ENCODE data around the gene ZNF735.
"Not testable (repeated sequence)": the region's sequence is repeated elsewhere in the genome, so short reads cannot be mapped to it uniquely, and the experiment has no call there.

The ZNF735 gene

DNA sequence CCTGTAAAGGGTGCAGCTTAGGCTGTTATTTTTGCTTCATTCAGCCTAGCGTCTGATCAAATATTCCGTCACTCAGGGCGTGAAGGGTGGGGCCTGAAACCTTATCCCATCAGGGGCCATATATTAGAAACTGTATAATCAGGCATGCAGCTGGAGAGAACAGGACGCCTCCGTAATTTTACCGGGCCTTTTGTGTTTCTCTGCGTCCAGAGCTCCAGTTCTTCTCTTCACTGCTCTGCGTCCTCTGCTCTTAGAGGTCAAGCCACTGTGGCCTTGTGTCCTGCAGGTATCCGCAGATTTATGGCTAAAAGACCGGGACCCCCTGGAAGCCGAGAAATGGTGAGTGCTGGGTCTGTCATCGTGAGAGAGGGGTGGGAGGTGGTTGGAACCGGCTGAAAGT lies at the start of gene ZNF735:
Gene ZNF735 (plus strand): TSS at position 301 of the 400 bp plus-strand sequence. CDS start 0 bp downstream, at position 301.
- no peak for DNase-seq (ENCODE audit: extremely low read depth in 1 of 2, low read depth in 1 of 2)

DNA sequence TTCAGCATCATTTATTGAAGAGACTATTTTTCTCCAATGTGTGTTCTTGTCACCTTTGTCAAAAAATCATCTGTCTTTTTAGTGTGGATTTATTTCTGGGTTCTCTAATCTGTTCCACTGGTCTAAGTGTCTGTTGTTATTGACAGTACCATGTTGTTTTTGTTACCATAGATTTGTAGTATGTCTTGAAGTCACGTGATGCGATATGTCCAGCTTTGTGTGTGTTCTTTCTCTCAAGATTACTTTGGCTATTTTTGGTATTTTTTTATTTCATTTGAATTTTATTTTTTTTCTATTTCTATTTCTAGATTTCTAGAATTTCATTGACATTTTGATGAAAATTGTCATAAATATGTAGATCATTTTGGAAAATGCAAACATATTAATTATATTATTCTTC lies 36.0 kb upstream of the ZNF735 start:
- DNase-seq (ENCODE audit: extremely low read depth in 1 of 2, low read depth in 1 of 2) = not testable (repeated sequence)

DNA sequence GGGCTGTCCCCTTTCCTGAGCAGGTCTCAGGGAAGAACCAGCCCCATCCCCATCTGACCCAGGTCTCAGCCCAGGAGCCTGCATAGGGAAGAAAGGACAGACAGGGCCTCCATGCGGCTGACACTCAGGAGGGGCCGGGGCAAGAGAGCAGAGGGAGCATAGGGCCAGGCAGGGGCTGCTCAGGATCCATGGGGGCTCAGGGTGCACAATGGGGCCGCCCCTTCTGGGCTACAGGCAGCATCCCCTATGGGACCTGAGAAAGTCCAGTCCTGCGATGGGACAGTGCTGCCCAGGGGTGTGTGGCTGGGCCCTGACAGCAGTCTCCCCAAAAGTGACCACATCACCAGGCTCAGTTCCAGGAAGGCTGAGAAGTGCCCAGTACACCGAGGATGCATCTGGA lies 32.7 kb upstream of the ZNF735 start:
- no peak for DNase-seq (ENCODE audit: extremely low read depth in 1 of 2, low read depth in 1 of 2)

DNA sequence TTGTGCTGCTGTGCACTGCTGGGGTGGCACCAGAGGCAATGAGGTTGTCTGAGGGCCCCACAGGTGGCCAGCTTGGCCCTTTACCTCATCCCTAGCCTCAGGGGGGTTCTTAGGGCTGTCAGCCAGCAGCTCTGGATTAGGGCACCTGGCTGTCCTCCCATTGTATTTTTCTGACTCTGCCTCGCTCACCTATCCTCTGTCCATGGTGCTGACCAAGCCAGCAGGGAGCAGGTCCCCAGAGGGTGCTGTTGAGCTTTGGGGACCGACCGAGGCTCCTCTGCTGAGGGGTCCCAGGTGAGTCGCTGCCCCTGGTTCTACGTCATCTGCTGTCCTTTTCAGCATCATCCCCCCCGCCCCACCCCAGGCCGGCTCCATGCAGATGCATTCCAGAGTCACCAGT lies 32.1 kb upstream of the ZNF735 start:
- DNase-seq (ENCODE audit: extremely low read depth in 1 of 2, low read depth in 1 of 2) = no peak

DNA sequence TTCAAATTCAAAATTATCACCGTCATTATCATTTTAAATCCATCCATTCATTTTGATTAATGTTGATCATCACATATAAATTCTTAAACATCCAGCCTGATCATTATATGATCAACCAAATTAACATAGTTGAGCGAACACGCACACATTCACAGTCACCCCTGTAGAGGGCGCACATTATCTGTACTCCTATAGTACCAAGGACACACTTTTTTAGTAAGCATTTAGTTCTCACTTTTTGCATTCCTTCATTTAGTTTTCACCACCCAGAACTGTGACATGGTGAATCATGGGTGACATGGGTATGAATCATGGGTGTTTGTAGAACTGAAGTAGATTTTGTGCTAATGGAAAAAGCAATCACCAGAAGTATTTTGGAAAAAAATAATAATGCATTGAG lies 26.0 kb upstream of the ZNF735 start:
- no peak for DNase-seq (ENCODE audit: extremely low read depth in 1 of 2, low read depth in 1 of 2)

DNA sequence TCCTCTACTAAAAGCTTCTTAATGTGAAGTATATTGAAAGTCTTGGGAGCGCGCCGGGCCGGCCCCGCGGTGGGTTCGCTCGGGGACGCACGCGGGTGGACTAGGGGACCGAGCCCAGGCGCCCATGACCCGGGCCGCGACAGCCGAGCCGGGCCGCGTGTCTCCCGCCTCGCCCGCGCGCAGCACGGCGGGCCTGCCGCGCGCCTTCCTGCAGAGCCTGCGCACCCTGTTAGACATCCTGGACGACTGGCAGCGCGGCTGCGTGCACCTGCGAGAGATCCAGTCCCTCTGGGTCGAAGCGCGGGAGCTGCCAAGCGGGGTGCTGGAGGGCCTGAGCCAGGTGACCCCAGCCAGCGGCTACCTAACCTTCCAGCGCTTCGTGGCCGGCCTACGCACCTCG lies 25.4 kb upstream of the ZNF735 start:
- no peak for DNase-seq (ENCODE audit: extremely low read depth in 1 of 2, low read depth in 1 of 2)

DNA sequence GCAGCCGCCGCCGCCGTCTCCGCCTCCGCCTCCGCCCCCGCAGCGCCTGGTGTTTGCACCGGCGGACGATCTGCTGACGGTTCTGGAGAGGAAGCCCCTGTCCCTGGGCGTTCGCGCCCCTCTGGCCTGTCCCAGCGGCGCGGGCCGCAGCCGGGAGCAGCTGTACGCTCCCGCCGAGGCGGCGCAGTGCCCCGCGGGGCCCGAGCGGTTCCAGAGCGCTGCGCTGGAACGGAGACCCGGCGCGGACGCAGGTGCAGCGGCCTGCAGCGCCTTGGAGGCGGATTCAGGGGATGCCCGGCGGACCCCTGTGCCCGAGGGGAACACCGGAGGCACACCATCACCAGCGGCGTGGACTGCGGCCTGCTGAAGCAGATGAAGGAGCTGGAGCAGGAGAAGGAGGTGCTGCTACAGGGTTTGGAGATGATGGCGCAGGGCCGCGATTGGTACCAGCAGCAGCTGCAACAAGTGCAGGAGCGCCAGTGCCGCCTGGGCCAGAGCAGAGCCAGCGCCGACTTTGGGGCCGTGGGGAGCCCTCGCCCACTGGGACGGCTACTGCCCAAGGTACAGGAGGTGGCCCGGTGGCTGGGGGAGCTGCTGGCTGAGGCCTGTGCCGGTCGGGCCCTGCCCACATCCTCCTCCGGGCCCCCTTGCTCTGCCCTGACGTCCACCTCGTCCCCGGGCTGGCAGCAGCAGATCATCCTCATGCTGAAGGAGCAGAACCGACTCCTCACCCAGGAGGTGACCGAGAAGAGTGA lies 24.8 kb upstream of the ZNF735 start:
- DNase-seq (ENCODE audit: extremely low read depth in 1 of 2, low read depth in 1 of 2) = no peak

DNA sequence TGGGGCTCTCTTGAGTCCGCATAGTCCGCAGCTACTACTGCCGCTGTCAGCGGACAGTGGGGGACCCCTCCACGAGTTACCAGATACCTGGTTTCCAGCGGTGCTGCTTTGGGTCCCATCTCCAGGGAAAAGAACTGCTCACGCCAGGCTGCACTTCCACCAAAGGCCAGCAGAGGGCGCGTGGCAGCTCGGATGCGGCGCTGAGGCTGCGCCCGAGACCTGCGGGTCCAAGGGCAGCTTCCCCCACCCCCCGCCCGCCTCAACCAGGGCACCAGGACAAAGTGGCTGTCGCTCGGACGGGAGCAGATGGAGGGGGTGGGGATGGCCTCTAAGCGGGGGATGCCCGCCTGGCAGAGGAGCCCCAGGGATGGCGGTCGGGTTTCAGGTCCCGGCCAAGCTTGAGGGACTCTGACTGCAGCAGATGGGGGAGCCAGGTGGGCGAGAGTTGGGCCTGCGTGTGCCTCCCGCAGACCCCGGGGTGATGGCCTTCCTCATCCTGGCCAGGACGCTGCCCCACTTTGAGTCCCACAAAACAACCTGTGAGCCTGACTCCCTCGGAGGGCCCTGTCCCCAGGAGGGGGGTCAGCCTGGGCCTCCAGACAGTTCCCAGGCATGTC lies 23.8 kb upstream of the ZNF735 start:
- peak in 1 of 2 donors; percentile 19 for DNase-seq (ENCODE audit: extremely low read depth in 1 of 2, low read depth in 1 of 2)

DNA sequence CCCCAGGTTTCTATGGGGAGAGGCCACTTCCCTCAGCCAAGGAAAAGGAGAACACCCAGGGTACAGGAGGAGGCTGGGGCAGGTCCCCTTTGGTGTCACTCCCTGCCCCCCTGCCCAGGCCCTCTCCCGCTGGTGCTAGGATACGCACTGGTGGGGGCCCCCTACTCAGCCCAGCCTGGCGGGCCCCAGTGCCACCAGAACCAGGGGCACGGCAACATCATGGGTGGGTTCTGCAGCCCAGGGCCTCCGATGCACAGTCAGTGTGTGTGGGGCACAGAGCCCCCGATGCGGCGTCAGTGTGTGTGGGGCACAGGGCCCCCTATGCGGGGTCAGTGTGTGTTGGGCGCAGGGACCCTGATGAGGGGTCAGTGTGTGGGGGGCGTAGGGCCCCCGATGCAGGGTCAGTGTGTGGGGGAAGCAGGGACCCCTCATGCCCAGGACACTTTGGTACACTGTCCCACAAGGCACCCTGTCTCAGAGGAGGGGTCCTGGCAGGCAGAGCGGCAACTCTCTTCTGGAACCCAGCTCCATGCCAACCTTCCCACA lies 23.1 kb upstream of the ZNF735 start:
- no peak for DNase-seq (ENCODE audit: extremely low read depth in 1 of 2, low read depth in 1 of 2)

DNA sequence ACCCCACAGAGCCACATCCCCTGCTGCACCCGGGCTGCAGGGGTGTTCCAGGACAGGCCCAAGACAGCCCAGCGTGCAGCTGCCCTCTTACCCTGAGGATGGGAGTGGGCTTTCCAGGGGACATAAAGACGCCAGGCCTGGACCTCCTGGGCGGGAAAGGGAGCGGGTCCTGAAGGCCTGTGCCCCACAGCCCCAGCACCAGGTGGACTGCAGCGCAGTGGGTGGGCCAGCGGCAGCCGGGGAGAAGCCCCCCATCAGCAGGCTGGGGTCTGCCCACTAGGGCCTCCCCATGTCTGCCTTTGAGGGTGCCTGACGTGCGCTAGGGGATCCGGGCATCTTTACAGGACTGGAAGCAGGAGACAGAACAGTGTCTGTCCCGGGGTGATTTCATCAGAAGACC lies 22.6 kb upstream of the ZNF735 start:
- DNase-seq (ENCODE audit: extremely low read depth in 1 of 2, low read depth in 1 of 2) = no peak

DNA sequence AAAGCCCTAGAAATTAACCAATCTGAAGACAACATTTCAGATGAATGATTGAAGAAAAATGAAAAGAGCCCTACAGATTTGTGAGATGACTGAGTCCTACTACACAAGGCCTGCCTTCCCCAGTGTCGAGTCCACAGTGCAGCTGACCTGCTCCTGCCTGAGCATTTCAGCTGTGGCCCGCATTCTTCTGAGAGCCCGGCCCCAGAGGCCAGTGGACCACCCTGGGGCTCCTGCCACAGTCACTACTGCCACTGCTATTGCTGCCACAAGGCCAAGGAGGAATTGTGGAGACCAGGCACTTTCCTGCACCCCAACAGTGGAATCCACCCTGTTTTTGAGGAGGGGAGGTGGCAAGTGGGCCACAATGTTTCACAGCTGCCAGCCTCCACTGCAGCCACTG lies 19.6 kb upstream of the ZNF735 start:
- no peak for DNase-seq (ENCODE audit: extremely low read depth in 1 of 2, low read depth in 1 of 2)

DNA sequence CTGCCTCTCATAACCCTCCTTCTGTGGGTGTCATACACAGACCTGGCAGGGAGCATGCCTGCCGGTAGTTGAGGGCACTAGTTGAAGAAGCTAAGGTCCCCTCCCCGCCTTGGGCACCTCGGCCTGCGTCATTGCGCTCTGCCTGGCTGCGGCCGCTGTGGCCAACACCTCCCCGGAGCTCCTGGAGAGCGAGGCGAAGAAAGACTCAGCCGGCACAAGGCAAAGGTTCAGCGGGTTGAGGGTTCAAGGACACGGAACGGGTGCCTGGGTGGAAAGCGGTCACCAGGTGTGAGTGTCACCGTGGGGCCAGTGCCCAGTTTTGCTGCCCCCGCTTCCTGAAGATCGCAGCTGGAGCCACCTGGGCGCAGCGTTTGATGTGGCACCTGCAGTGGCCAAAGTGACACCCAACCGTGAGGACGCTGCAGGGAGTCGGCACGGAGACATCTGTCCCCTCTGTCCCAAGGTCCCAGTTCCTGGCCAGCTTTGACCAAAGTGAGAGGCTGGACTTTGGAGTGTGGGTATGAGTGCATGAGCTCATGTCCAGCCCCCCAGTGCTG lies 14.8 kb upstream of the ZNF735 start:
- DNase-seq (ENCODE audit: extremely low read depth in 1 of 2, low read depth in 1 of 2) = no peak

DNA sequence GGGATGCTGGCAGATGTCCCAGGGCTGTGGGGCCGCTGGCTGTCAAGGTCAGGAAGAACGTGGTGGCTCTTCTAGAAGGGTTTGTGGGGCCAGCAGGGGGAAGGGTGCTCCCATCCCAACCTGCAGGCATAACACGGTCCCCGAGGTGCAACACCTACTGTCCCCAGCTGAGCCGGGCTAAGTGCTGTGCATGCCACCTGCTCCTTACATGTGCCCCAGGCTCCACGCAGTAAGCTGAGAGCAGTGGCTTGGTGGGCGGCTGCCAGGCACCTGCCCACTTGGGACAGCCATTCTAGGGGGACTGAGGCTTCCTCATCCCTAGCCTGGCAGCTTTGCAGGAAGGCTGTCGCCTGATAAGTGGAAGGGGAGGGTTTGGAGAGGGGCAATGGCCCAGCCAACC lies 14.2 kb upstream of the ZNF735 start:
- no peak for DNase-seq (ENCODE audit: extremely low read depth in 1 of 2, low read depth in 1 of 2)

DNA sequence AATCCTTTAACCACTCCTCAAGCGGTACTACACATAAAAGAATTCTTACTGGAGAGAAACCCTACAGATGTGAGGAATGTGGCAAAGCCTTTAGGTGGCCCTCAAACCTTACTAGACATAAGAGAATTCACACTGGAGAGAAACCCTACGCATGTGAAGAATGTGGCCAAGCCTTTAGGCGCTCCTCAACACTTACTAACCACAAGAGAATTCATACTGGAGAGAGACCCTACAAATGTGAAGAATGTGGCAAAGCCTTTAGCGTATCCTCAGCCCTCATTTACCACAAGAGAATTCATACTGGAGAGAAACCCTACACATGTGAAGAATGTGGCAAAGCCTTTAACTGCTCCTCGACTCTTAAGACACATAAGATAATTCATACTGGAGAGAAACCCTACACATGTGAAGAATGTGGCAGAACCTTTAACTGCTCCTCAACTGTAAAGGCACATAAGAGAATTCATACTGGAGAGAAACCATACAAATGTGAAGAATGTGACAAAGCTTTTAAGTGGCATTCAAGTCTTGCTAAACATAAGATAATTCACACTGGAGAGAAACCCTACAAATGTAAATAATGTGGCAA lies 12.8 kb downstream of the ZNF735 start:
- not testable (repeated sequence) for DNase-seq (ENCODE audit: extremely low read depth in 1 of 2, low read depth in 1 of 2)

DNA sequence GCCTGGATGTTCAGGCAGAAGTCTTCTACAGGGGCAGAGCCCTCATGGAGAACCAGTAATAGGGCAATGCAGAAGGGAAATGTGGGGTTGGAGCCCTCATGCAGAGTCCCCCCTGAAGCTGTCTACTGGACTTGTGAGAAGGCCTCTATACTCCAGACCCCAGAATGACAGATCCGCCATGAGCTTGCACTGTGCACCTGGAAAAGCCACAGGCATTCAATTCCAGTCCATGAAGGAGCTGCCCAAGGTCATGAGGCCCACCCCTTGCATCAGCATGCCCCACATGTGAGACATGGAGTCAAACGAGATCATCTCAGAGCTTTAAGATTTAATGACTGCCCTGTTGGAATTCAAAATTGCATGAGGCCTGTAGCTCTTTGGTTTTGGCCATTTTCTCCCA lies 16.4 kb downstream of the ZNF735 start:
- no peak for DNase-seq (ENCODE audit: extremely low read depth in 1 of 2, low read depth in 1 of 2)

DNA sequence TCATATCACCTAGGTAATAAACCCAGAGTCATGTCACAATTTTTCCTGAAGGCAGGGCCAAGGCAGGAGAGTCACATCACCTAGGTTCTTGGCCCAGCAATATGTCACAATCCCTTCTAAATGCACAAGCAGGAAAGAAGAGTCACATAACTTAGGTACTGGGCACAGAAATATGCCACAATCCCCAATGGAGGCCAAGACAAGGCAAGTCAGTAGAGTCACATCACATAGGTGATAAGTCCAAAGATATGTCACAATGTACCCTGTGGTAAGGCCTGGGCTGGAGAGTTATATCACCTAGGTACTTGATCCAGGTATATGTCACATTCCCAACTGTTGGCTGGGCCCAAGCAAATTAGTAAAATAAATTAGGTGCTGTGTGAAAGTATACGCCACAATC lies 21.2 kb downstream of the ZNF735 start, which contains the start of gene ZNF679:
Gene ZNF679 (plus strand): TSS at position 301 of the 400 bp plus-strand sequence. CDS start 20,644 bp downstream, outside the sequence.
- DNase-seq (ENCODE audit: extremely low read depth in 1 of 2, low read depth in 1 of 2) = not testable (repeated sequence)

DNA sequence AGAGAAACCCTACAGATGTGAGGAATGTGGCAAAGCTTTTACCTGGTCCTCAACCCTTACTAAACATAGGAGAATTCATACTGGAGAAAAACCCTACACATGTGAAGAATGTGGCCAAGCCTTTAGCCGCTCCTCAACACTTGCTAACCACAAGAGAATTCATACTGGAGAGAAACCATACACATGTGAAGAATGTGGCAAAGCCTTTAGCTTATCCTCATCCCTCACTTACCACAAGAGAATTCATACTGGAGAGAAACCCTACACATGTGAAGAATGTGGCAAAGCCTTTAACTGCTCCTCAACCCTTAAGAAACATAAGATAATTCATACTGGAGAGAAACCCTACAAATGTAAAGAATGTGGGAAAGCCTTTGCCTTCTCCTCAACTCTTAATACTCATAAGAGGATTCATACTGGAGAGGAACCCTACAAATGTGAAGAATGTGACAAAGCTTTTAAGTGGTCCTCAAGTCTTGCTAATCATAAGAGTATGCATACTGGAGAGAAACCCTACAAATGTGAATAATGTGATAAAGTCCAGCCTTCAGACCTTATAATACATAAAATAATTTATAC lies 59.4 kb downstream of the ZNF735 start:
- no peak for DNase-seq (ENCODE audit: extremely low read depth in 1 of 2, low read depth in 1 of 2)
